ENCODE results near the gene S100A9.
"Not testable (repeated sequence)": the region's sequence is repeated elsewhere in the genome, so short reads cannot be mapped to it uniquely, and the experiment has no call there.

Gene S100A9

GRCh38 chr1:153345187-153346076 lies 12.2 kb upstream of the S100A9 start:
- no peak for DNase-seq

- DNase-seq = no peak
Measured at GRCh38 chr1:153346077-153346723, 11.5 kb upstream of the S100A9 start.

GRCh38 chr1:153347049-153347448 lies 10.6 kb upstream of the S100A9 start:
- DNase-seq = not testable (repeated sequence)

- DNase-seq = no peak
Measured at GRCh38 chr1:153347856-153348255, 9.8 kb upstream of the S100A9 start.

- DNase-seq = no peak
Measured at GRCh38 chr1:153348511-153349362, 8.9 kb upstream of the S100A9 start, which contains the start of gene PGLYRP4. Gene PGLYRP4, minus strand, starts transcription at chr1:153348841. Its CDS starts 909 bp downstream, at chr1:153347932.

GRCh38 chr1:153349363-153350320 lies 8.0 kb upstream of the S100A9 start:
- DNase-seq = no peak

GRCh38 chr1:153350321-153350957 lies 7.2 kb upstream of the S100A9 start:
- DNase-seq = no peak

- peak; percentile 80 for DNase-seq
Measured at GRCh38 chr1:153352523-153352922, 5.1 kb upstream of the S100A9 start.

- DNase-seq = no peak
Measured at GRCh38 chr1:153353226-153353947, 4.3 kb upstream of the S100A9 start.

GRCh38 chr1:153354515-153355193 lies 3.0 kb upstream of the S100A9 start:
- no peak for DNase-seq

GRCh38 chr1:153355445-153356071 lies 2.1 kb upstream of the S100A9 start:
- DNase-seq = no peak

- DNase-seq = no peak
Measured at GRCh38 chr1:153356392-153357075, 1.1 kb upstream of the S100A9 start.

- no peak for DNase-seq
Measured at GRCh38 chr1:153357076-153357852, 390 bp upstream of the S100A9 start.

GRCh38 chr1:153358691-153358975 lies 979 bp downstream of the S100A9 start:
- no peak for DNase-seq

GRCh38 chr1:153359241-153359640 lies 1.6 kb downstream of the S100A9 start:
- DNase-seq = no peak

- DNase-seq = no peak
Measured at GRCh38 chr1:153360190-153360589, 2.5 kb downstream of the S100A9 start.

- no peak for DNase-seq
Measured at GRCh38 chr1:153360592-153361479, 3.2 kb downstream of the S100A9 start.
